Stimulated activated CD4-positive, alpha-beta T cell treated with anti-CD3 and anti-CD28 coated beads, TNF-alpha, amount 100 ng/mL, for 24 hours (primary cell): Measurements from ENCODE around the gene GPD1.

ENCODE experiments used
- DNase-seq, 3 experiments: peaks; one replicate each; pipeline ENCODE4 v3.0.0-alpha.2; 2020; ENCODE audit warnings: low read depth in 3 of 3

Gene GPD1

DNA sequence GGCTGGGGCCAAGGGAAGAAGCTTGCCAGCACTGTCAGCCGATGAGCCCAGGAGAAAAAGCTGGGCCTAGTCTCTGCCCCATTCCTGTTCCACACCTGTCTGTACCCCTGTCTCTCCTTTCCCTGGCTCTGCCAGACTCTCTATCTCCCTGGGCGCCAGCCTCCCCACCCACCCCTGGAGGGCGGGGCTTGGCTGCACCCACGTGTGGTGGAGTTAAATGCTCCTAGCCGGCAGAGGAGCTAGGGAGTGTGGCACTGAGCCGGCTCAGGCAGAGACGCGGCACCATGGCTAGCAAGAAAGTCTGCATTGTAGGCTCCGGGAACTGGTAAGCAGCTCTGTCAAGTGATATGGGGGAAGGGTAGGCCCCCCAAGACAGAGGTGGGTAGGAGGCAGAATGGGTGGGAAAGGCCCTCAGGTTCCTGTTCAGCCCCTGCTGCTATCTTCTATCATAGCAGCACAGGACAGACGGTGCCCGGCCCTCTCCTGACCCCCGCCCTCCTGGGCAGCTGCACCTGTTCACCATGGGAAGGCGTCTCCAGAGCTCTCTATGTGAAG lies at the start of gene GPD1:
Gene GPD1, plus strand, starts transcription at position 242 of the 555 bp plus-strand sequence. Its CDS starts 43 bp downstream, at position 285.
- DNase-seq: peak in 1 of 3 experiments; percentile 29

DNA sequence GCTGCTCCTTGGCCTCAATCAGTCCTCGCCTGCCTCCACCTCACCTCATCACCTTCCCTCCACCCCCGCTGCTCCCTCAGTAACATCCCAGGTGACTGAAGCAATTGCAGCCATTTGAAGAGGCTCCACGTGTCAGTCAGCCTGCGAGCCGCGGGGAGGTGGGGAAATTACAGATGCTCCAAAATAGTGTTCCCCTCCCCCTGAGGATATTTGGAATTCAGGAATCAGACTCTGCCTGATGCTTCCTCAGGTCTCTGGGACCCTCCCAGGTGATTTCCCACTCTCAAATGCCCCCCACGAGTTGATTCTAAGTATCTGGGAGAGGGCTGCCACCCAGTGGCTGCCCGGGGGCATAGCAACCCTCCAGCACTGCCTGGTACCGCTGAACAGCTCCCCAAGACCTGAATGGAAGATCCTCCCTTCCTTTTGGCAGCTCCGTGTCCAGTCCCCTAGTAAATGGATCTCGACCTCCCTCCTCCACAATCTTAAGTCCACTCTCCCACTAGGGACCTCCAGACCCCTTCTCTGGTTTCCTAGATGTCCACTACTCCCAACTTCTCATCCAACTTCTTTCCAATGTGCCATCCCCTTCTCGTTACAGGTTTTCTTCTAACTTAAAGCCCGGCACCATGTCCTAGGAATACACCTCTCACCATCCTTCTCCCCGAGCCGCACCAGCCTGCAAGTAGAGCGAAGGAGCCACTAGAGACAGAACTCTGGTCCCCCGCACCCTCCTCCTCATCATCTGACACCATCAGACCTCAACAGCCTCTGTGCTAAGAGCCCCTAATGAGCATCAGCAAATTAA lies 47.8 kb upstream of the GPD1 start:
- peak; percentile 19 to 61 (median 36) for DNase-seq

DNA sequence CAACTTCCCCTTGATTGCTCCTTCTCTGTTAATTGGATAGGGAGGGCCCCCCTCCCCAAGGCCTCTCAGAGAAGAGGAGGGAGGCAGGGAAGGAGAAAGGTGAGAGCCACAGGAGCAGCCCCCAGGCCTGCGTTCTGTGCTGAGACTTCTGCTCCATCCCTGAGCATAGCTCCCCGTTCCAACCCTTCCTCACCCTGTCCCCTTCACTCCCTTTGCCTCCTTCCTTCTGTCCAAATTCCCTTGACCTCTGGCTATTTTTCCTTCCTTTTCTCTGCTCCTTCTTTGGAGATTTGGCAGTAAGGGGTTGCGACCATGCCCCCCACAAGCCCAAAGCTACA lies 47.2 kb upstream of the GPD1 start:
- DNase-seq: no peak

DNA sequence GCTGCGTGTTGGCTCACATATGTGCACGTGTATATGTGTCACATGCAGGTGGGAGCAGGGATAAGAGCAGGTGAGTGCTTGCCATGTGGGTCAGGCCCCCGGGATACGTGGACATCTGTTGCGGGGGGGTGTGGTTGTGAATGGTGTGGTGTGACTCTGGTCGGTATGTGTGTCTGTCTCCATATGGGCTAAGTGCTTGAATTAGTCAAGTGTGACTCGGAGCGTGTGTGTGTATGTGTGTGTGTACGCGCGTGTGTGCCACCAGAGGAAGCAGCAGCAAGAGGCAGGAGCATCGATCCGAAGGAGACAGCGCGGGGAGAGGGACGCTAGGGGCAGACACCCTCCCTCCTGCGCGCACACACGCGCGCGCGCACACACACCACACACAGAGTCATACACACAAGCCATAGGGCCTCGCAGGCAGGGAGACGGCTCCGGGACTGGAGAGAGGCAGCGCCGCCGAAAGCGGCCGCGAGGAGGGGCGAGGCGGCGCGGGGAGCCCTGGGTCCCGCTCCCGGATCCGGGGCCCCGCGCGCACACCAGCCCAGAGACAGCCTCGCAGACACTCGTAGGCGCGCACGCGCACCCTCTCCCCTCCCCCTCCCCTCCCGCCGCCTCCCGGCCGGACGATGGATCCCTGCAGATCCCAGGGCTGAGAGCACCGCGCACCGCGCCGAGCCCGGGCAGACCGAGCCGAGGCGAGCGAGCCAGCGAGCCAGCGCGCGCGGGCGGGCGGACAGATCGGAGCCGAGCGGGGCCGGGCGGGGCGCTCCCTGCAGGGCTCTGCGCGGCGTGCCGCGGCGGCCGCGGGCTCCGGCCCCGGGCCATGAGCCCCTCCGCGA lies 46.6 kb upstream of the GPD1 start, which contains the start of gene ASIC1:
Gene ASIC1, plus strand, starts transcription at position 597 of the 842 bp plus-strand sequence. CDS start 1,171 bp downstream, outside the sequence.
- peak; percentile 15 to 54 (median 23) for DNase-seq

DNA sequence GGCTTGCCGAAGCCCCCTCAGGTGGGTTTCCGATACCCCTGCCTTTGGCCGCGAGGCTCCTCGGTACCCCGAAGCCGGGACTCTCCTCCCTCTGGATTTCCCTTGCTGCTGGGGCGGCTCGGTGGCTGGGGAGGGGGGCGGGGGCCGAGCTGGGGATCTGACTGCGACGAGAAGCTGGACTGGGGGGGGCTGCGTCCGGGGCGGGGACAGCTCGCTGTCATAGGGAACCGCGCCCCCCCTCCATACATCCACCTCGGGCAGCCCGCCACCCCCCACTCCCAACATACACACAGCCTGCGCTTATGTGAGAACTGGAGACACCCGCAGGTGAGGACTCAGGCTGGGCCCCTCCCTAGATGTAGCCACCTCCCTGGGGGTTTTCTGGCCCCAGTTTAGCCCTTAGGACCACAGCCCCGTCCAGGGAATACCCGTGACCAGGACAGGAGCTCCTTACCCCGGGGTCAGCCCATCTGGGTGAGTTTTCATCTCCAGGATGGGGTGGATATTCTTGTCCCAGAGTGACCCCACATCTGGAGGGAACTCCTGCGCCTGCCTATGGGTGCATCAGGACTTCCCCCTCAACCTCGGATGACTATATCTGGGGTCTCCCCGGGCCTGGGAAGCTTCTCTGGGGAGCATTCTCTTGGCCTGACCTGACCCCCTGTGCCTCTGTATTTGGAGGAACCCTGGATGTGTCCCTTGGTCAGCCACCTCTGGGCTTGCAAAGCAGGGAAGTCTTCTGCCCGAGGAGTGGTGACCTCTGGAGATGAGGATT lies 45.7 kb upstream of the GPD1 start:
- no peak for DNase-seq

DNA sequence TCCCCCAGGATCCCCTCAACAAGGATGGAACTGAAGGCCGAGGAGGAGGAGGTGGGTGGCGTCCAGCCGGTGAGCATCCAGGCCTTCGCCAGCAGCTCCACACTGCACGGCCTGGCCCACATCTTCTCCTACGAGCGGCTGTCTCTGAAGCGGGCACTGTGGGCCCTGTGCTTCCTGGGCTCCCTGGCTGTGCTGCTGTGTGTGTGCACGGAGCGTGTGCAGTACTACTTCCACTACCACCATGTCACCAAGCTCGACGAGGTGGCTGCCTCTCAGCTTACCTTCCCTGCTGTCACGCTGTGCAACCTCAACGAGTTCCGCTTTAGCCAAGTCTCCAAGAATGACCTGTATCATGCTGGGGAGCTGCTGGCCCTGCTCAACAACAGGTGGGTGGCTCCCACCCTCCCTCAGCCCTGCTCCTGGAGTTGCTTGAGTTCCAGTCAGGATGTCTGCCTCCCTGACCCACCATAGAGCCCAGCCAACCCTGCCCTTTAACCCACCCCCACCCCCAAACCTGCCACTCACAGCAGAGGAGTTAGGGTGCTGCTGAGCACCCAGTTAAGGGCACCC lies 45.0 kb upstream of the GPD1 start:
- DNase-seq: no peak

DNA sequence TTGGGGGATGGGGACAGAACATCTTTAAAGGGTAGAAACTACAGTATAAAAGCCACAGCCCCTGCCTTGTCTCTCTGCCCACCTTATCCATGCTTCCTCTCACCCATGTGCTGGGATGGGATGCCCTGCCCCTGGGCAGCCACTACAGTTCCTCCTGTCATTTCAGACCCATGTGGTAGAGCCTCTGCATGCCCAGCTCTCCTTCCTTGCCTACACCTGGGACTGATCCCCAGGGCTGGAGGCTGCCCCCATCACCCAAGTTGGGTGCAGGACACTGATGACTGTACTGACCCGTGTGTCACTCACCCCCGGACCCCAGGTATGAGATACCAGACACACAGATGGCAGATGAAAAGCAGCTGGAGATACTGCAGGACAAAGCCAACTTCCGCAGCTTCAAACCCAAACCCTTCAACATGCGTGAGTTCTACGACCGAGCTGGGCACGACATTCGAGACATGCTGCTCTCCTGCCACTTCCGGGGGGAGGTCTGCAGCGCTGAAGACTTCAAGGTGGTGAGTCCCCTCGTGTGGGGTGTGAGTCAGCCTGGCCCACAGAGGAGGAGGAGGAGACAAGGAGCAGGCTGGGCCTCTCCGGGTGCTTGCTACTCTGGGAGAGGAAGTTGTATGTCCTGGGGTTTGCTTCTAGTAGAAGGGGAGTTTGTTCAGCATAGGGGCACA lies 44.2 kb upstream of the GPD1 start:
- peak in 2 of 3 experiments; percentile 21 to 67 for DNase-seq

DNA sequence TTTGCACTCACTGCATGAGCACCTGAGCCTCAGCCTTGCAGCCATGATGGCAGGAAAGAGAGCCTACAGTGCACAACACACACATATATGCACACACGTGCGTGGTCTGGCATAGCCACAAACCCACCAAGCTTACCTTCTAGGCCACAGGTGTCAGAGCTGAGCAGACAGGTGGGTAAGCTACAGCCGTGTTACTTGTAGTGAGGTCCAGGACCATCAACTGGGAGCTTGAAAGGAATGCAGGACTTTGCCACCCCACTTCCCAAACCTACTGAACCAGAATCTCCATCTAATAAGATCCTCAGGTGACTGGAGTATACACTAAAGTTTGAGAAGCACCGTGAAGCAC lies 43.7 kb upstream of the GPD1 start:
- no peak for DNase-seq

DNA sequence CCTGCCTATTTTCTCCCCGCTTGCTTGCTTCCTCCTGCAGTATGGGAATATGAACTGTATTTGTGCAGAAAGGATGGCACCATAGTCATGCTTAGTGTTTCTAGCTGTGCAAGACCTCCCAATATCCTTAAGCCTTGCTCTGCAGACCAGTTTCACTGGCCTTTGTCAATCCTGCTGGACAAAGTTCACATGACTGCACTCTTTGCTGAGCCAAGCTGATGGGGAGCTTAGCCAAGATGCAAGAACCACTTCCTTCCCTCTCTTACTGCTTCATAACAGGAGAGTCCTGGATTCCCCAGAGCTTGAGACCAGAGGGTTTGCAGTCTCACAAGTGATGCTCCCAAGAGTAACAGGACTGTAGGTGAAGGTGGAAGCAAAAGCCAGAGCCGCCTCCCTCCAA lies 42.6 kb upstream of the GPD1 start:
- no peak for DNase-seq

DNA sequence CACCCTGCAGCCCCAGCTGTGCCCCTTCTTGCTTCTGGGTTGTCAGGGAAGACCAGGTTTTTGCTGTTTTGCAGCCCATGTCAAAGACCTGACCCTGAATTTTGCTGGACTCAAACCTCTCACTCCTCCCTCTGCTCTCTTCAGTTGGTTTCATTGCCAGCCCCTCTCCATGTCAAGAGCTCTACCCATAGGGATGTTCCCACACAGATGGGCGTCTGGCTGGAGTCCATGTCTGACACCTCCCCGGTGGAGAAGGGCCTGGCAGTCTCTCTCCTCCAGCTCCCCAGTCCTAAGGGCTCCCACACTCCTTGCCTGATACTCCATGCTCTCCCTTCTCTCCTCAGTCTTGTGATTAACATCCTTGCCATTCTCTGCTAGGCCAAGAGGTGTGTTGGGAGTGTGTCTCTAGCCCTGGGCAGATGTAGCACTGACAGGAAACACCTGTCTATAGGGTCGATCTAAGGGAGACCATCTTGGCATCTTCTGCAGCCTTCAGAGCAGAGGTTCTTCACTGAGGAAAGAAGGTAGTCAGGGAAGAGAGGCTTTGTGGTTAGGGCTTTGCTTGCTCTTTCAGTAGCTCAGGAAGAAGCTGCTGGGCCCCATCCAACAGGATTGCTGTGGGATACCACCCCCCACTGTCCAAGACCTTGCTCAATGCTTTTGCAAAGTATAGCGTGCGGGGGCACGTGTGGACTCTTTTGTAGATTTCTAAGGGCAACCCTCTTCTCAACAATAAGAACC lies 41.7 kb upstream of the GPD1 start:
- DNase-seq: no peak

DNA sequence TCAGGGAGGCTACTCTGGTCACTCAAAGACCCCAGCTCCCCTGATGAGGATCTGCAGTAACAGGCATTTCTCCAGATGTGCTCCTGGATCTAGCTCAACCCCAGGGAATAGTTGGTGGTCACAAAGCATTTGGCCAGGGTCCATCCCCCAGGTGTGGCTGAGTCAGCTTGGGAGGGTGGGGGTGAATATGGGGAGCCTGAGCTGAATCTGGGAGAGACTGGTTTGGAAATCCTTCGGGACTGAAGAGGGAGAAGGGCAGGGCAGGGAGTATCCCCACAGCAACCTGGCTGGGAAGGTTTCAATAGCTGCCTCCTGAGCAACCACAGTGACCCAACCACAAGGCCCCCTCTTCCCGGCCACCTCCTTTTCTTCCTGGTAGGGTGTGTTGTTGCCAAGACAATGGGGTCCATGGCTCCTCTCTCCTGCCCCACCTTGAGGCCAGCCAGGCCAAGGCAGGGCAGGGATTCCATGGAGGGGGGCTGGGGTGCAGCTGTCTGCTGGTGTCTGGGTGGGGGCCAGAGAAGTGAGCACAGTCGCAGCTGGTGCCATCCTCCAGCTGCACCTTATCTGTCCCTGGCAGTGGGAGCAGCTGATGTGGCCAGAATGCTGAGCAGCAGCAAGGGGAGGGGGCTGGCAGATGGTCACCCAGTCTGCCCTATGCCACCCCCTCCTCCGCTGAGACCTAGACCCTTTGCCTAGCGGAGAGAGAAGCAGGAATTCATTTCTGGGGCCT lies 40.9 kb upstream of the GPD1 start:
- no peak for DNase-seq

DNA sequence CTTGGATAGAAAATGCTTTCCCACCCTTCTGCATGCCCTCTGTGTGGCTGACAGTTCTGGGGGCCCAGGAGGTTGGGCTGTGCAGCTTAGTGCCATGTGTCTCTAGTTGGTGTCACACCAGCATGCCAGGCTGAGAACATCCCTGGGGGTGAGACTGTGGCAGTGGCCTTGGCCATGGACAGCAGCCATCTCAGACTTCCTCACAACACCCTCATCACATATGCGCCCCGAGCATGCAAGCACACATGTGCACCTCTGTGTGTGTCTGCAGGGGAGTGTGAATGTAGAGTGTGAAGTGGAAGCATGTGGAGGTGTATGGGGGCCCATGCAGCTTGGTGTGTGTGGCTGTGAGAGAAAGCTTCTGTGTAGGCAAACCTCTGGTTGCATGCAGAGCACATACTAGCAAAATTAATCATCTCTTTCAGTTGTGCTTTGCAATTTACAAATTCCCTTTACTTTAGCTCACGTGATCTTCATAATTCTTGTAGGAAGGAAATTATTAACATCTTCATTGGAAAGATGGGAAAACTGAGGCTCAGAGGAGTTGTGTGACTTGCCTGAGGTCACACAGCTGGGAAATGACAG lies 38.0 kb upstream of the GPD1 start:
- DNase-seq: no peak

DNA sequence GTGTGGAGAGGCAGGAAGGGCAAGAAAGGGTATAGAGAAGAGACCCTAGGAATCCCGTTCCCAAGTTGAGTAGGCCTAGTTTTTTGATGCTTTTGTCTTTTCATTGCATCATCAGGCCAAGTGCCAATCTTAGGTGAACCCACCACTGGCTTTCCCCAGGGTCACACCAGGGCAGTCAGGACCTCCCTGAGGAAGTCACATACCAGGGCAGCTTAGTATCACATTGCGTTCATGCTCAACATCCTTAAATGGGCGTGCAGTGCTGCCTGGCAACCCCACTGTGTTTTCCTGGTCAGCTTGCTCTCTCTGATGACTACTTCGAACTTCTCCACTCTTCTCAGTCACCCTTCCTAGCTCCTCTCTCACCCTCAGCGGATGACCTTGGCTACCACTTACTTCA lies 37.4 kb upstream of the GPD1 start:
- DNase-seq: no peak

DNA sequence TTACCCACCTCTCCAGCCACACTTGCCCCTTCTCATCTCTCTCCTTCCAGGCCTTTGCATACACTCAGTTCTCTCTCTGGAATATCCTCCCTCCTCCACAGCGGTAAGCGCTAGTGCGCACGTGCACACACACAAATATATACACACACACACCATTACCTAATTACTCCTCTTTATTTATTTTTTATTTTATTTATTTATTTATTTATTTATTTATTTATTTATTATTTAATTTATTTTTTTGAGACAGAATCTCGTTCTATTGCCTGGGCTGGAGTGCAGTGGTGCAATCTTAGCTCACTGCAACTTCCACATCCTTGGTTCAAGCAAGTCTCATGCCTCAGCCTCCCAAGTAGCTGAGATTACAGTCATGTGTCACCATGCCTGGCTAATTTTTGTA lies 34.7 kb upstream of the GPD1 start:
- no peak for DNase-seq

DNA sequence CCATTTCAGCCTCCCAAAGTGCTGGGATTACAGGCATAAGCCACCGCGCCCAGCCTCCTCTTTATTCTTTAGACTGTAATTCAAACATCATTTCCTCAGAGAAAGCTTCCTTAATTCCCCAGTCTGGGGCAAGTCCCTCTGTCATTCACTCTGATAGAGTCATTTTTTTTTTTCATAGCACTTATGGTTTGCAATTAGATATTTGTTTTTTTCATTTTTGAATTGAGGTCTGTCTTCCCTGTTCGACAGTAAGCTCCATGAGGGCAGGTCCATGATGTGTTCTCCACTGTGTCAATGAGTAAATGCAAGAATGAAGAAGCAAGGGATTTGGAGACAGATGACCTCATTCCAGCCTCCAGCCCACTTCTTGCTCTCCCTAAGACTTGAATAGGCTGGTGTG lies 34.3 kb upstream of the GPD1 start:
- no peak for DNase-seq

DNA sequence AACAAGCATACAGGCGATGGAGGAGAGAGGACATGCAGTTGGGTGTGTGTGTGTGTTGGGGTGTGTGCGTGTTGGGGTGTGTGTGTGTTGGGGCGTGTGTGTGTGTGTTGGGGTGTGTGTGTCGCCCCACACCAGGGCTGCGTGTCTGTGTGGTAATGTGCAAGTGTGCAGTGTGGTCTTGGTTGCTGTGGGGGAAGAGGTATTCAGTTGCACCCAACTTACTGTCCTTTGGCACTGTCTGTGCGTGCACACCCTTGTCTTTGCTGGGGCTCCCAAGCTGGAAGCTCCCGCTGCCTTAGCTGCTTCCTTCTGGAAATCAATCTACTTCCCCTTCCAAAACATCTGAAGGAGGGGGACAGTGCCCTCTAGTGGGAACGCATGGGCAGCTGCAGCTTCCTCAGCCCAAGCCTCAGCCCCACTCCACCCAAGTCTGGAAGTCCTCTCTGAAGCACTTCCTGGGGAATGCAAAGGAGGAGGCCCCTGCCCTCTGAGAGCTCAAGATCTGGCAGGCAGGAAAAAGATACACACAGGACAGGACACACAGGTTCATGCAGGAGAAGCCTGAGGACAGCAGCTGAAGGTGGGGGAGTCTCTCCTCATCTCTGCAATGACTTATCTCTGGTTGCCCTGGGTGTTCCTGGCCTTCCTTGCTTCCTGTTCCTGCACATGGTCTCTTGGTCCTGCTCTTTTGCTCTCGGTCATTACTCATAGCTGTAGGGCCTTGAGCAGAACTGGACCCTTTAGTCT lies 33.3 kb upstream of the GPD1 start:
- peak in 2 of 3 experiments; percentile 31 to 56 for DNase-seq

DNA sequence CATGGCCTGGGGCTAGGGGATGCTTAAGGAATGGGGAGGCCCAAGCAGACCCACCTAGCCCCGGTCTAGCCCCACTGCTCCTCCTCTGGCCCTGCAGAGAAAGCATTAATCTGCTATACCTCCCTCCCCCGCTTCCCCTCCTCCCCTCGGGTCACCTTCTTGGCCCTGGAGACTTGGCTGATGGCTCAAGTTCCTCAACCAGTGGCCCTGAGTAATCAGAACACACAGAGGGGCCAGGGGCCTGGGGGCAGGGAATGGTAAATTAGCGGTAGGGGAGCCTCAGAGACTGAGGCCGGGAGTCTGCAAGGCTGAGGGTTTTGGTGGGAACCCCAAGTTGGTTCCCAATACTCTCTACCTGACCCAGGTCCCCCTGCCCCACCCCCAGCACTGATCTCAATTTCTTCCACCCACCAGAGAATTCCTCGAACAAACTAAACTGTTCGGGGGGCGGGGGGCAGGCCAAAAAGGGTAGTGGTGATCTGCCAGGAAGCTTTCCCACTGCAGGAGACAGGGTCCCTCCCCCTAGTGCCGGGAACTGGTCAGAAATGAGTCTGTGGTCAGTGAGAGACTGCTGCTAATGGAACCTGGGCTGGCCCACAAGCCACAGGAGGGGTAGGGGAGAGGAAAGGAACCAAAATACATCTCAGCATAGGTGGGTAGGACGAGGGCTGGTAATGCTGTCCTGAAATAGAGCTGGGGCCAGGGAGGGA lies 31.5 kb upstream of the GPD1 start:
- DNase-seq: no peak

DNA sequence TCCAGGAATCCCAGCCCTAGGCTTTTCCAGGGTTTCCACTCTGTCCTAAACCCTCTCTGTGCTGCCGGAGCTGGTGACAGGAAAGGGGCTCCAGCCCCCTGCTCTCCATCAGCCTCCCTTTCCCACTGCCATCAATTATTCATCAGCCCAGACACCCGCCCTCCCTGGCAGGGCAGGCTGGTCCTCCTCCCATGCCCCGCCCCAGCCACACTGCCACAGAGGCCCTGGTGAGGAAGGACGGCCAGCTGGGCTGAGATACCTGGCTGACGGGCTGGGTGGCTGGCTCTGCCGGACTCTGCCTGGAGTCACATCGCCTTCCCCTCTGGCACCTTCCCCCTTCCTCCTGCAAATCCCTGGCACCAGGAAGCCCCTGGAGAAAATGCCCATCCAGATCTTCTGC lies 30.6 kb upstream of the GPD1 start:
- no peak for DNase-seq
